ENCODE results near the gene ACAP3. TPM values are rescaled to one million over a fixed set of nuclear protein-coding genes. Genes with fewer than 3 reads are reported as not detected.

The ACAP3 gene
- total RNA-seq, 1 experiment from 2014 or later = 30.7 TPM

GRCh38 chr1:1243266-1243660 is 64.5 kb downstream of the ACAP3 start:
- no peak for ATAC-seq

GRCh38 chr1:1242461-1243265 is 65.1 kb downstream of the ACAP3 start:
- BruUV-seq (replicated peaks) = no TSS peak
- H3K4me3 ChIP-seq (ENCODE audit: low read depth in 2 of 2, low read length in 2 of 2) = no peak overlapping the region
- peaks cover 70% of the 10 kb centered on the region for H3K4me1 ChIP-seq (ENCODE audit: control insufficient read depth, insufficient read depth, low read length)
- H3K9me3 ChIP-seq (ENCODE audit: control insufficient read depth, insufficient read depth, low read depth, low read length) = no peaks in the 10 kb centered on the region
- no peaks in the 10 kb centered on the region for H3K36me3 ChIP-seq (ENCODE audit: control insufficient read depth, insufficient read depth, low read length)
- TF ChIP-seq SIN3A (IDR thresholded peaks at IDR 0.05; ENCODE audit: borderline replicate concordance, insufficient read depth, low read depth, low read length) (no peak), CTCF (IDR thresholded peaks at IDR 0.05) (no peak), POLR2AphosphoS5 (IDR thresholded peaks at IDR 0.05; ENCODE audit: low read depth, low read length) (no peak), REST (IDR thresholded peaks at IDR 0.05; ENCODE audit: insufficient read depth in 1 of 2, low read depth in 2 of 2, low read length in 1 of 2) (no peak), TCF7L2 (IDR thresholded peaks at IDR 0.05; ENCODE audit: low read depth, low read length) (no peak)
- no peak overlapping the region for H3K27ac ChIP-seq (ENCODE audit: low read length)
- no peak for ATAC-seq
- CTCF ChIA-PET = no interaction called here
- intact Hi-C loops (cut with micrococcal nuclease; ENCODE audit: unreplicated experiment) = no loop called here
- in situ Hi-C loops (cut with HindIII; ENCODE audit: low pct_unique_long_range_greater_than_20kb, low sequenced_read_pairs) = no loop called here
- H3K27me3 ChIP-seq (ENCODE audit: control insufficient read depth, insufficient read depth, low read length) = no peaks in the 10 kb centered on the region
- POLR2A ChIA-PET = no interaction called here
- DNase-seq (ENCODE audit: low read depth, low spot score) = no peak

More at GRCh38 chr1:1243266-1243660, 64.5 kb downstream of the ACAP3 start:
- ChIA-PET CTCF (no interaction called here), POLR2A (no interaction called here)
- BruUV-seq (replicated peaks) = no TSS peak
- Histone ChIP-seq H3K9me3 (ENCODE audit: control insufficient read depth, insufficient read depth, low read depth, low read length) (no peaks in the 10 kb centered on the region), H3K4me1 (ENCODE audit: control insufficient read depth, insufficient read depth, low read length) (peaks cover 66% of the 10 kb centered on the region), H3K36me3 (ENCODE audit: control insufficient read depth, insufficient read depth, low read length) (no peaks in the 10 kb centered on the region), H3K27ac (ENCODE audit: low read length) (no peak overlapping the region), H3K4me3 (ENCODE audit: low read depth in 2 of 2, low read length in 2 of 2) (no peak overlapping the region), H3K27me3 (ENCODE audit: control insufficient read depth, insufficient read depth, low read length) (no peaks in the 10 kb centered on the region)
- intact Hi-C loops (cut with micrococcal nuclease; ENCODE audit: unreplicated experiment) (no loop called here), in situ Hi-C loops (cut with HindIII; ENCODE audit: low pct_unique_long_range_greater_than_20kb, low sequenced_read_pairs) (no loop called here)
- no peak for DNase-seq (ENCODE audit: low read depth, low spot score)
- no peak for TF ChIP-seq POLR2AphosphoS5 (IDR thresholded peaks at IDR 0.05; ENCODE audit: low read depth, low read length)
- TF ChIP-seq SIN3A (IDR thresholded peaks at IDR 0.05; ENCODE audit: borderline replicate concordance, insufficient read depth, low read depth, low read length) = no peak
- no peak for TF ChIP-seq REST (IDR thresholded peaks at IDR 0.05; ENCODE audit: insufficient read depth in 1 of 2, low read depth in 2 of 2, low read length in 1 of 2)
- no peak for TF ChIP-seq CTCF (IDR thresholded peaks at IDR 0.05)
- TF ChIP-seq TCF7L2 (IDR thresholded peaks at IDR 0.05; ENCODE audit: low read depth, low read length) = no peak

Data from Panc1 (cell line).